TTC549 (cell line): ENCODE data around the gene ORAI3.

Experiments used
- FAIRE-seq: peaks from 2 replicates; lab custom pipeline; 2012; peaks lifted over from hg19 to GRCh38; lab: Jason Lieb, UNC

ORAI3 gene

GRCh38 chr16:30971298-30971697 lies 22.4 kb downstream of the ORAI3 start:
- no peak for FAIRE-seq

- FAIRE-seq = no peak
Observed at GRCh38 chr16:30972872-30973271, 24.0 kb downstream of the ORAI3 start.

GRCh38 chr16:30974348-30974747 lies 25.5 kb downstream of the ORAI3 start:
- FAIRE-seq = no peak

GRCh38 chr16:30976486-30976885 lies 27.6 kb downstream of the ORAI3 start:
- FAIRE-seq = no peak

GRCh38 chr16:30977502-30977901 lies 28.6 kb downstream of the ORAI3 start:
- no peak for FAIRE-seq

- FAIRE-seq = no peak
Observed at GRCh38 chr16:30979170-30980022, 30.5 kb downstream of the ORAI3 start.

GRCh38 chr16:30980023-30980371 lies 31.1 kb downstream of the ORAI3 start:
- FAIRE-seq = no peak

- no peak for FAIRE-seq
Observed at GRCh38 chr16:30980434-30980833, 31.6 kb downstream of the ORAI3 start.

GRCh38 chr16:30980959-30981358 lies 32.1 kb downstream of the ORAI3 start:
- no peak for FAIRE-seq

- no peak for FAIRE-seq
Observed at GRCh38 chr16:30982548-30983288, 33.9 kb downstream of the ORAI3 start.

GRCh38 chr16:30983289-30983889 lies 34.5 kb downstream of the ORAI3 start:
- no peak for FAIRE-seq

- no peak for FAIRE-seq
Observed at GRCh38 chr16:30983898-30984610, 35.2 kb downstream of the ORAI3 start.

GRCh38 chr16:30984669-30985400 lies 36.0 kb downstream of the ORAI3 start, which contains the start of gene HSD3B7:
Gene HSD3B7, plus strand, starts transcription at chr16:30985207. Its CDS starts 452 bp downstream, at chr16:30985659.
- no peak for FAIRE-seq

GRCh38 chr16:30985401-30986128 lies 36.7 kb downstream of the ORAI3 start:
- FAIRE-seq = no peak

GRCh38 chr16:30986129-30986991 lies 37.5 kb downstream of the ORAI3 start:
- no peak for FAIRE-seq

GRCh38 chr16:30987581-30988190 lies 38.8 kb downstream of the ORAI3 start:
- FAIRE-seq = no peak

GRCh38 chr16:30989469-30990047 lies 40.7 kb downstream of the ORAI3 start:
- no peak for FAIRE-seq

- FAIRE-seq = no peak
Observed at GRCh38 chr16:30990105-30990504, 41.2 kb downstream of the ORAI3 start.

GRCh38 chr16:30991052-30991451 lies 42.2 kb downstream of the ORAI3 start:
- FAIRE-seq = no peak
